GM18868 (cell line): ENCODE results near the gene HOPX.
"Not testable (repeated sequence)": the region's sequence is repeated elsewhere in the genome, so short reads cannot be mapped to it uniquely, and the experiment has no call there.

ENCODE experiments used
- ATAC-seq: cut with Tn5 transposase; IDR thresholded peaks from one replicate; pipeline ENCODE4 v1.9.1; 2021; ENCODE audit warnings: mild to moderate bottlenecking, moderate library complexity; ENCODE audit not compliant: unreplicated experiment

The HOPX gene

DNA sequence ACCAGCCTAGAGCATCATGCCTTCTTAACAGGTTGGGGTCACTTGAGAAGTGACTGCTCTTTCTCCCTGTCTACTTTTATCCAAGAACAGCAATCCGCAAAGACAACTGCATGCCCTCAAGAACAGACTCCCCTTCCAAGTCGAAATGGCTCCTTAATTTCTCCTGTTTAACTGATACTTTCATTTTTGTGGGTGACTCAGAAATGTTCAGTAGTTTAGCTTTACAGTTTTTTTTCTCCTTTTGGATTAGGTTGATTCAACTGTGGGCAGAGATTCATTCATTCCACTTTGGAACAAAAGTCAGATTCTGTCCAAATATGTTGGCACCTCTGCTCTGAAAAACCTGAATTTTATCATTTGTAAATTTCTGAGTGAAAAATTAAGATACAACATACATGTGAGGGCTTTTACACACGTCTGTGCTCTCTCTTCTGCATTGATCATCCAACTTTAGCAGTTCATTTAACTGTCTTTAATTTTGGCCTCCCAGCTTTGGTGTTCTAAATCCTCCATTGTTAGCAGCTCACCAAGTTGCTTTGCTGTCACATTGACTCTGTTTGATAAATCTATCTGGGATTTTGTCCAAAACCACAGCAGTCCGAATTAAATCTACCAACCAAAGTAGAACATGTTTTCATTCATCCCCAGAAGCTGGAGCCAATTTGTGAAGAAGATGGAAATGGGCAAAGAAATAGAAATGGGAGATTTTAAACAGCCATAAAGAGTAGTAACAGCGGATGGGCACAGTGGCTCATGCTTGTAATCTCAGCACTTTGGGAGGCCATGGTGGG is 50.0 kb downstream of the HOPX start:
- ATAC-seq = no peak

DNA sequence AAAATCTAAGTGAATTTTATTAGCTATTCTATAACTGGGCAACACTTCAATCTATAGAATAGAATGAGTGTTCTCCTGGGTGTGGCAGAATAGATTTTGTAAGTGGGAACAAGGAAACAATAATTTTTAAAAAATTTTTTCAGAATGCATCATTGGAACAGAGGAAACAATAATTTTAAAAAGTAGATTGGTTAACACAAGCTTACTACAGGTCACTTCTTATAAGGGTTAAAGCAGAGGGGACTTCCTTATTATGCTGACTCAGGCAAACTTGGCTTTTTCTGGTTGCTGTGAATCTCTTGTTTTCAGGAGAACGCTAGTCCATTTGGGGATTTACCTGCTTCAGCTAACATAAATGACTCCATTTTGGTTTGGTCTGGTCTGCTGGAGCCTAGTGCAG is 52.5 kb downstream of the HOPX start:
- ATAC-seq = no peak

DNA sequence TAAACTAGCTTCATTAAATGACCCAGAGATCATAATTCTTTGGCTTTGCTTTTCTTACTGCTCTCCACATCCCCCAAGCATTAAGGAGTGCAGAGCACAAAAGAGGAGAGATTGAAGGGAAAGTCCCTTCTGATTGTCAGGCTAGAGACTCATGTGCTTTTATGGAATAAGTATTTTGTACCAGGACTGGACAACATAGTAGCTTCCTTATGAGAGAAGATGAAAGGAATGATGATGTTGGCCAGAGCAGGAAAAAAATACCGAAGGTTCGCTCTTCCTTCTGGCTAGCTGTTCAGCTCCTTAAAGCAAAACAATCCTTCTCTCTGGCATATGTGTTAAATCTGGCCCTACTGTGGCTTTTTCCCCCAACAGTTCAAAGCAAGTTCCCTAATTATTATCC is 53.1 kb downstream of the HOPX start:
- ATAC-seq = no peak

DNA sequence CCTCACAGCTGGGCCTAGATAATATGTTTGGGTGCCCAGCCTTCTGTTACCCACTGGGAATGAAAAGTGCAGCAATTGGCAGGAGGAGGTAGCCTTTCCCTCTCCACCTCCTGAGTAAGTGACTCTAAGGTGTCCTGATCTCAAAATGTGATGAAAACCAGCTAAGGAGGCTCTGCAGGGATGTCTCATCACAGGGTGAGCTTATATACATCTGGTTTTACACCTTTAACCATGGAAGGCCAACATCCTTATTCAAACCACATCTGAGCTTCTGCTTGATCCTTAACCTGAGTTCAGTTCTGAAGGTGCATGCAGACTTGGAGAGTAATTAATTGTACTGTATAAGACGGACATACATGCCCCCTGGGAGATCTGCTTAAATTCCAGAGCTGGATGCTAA is 53.7 kb downstream of the HOPX start:
- no peak for ATAC-seq

DNA sequence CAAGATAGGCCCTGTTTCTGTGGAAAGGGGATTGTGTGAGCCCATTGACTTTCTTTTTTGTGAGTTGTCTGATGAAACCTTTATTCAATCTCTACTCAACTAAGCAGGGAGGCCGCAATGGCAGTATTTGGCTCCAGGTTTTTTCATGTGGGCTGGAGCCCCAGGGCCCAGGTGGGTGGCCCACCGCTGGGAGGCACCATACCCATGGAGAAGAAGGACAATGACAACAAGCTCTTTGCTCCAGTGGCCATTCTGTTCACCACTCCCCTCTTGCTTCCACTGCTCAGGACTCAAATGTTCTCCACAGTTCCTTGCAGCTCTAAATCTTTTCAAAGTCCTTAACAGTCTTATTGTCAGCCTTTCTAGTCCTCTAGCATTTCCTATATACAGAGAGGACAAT is 54.1 kb downstream of the HOPX start:
- no peak for ATAC-seq

DNA sequence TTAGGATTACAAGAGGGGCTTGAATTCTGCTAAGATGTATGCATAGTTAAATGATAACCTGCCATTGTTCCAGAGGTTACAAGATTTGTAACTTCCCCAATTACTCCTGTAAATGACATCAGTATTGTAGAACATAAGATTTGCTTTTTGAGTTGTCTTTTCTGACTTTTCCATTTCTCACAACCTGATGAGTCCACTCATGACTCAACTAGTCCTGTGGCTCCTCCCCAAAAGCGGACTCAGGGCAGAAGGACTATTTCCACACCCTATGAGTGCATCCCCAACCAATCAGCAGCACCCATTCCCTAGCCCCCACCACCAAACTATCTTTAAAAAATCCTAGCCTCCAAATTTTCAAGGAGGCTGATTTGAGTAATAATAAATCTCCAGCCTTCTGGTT is 54.7 kb downstream of the HOPX start:
- no peak for ATAC-seq

DNA sequence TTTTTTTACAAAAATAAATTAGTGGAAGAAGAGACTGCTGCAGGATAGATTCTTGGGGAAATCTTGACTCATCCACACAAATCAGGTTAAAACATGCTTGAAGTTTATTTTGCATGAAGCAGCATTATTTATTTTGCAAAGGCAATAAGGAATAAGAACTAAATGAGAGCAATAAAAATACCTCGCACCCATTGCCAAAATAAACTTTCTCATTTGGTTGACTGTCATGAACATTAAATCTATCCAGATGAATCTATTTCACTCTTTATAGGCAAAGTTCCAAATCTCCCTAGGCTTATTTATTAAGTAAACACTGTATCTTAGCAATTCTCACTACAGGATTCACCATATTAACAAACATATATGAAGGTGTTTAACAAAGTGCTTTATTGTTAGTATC is 58.9 kb downstream of the HOPX start:
- ATAC-seq = no peak

DNA sequence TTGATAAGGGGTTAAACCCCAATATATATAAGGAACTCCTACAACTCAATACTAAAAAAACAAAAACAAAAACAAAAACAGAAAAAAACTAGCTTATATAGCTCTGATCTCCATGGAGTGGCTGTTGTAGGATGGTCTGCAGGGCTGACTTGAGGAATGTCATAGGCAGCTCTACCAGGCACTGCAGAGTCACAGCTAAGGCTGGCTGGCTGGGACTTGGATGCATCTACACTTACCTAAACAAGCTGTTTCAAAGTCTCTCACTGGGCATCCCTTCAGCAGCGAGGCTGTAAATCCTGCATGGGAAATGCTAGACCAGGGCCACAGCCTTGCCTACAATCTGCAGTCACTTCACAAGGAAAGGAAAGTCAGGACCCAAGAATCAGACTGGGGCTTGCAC is 61.3 kb downstream of the HOPX start:
- no peak for ATAC-seq

DNA sequence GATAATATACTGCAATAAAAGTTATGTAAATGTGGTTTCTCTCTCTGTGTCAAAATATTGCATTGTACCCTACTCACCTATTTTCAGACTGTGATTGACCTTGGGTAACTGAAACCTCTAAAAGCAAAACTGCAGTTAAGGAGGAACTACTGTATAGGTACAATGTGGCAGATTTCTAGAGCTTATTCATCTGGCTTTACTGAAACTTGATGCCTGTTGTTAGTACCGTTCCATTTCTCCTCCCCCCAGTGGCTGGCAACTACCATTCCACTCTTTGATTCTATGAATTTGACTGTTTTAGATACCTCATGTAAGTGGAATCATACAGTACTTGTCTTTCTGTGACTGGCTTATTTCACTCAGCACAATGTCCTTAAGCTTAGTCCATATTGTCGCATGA is 61.9 kb downstream of the HOPX start:
- ATAC-seq = peak; percentile 68

DNA sequence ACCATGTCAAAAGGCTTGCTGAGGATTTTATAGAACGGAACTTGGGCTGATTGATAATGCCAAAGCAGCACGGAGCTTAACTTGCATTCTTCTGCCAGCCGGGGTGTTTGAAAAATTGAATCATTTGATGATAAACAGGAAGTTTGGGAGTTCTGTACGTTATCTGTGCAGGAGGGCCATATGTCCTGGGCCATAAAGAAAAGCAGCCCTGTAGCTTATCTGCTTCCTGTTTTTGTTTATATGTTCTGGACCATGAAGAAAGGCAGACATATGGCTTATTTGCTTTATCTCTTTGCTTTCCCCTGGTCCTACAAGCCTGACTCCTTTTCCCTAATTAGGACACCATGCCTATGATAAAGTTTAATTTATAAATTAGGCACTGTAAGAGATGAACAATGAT is 62.4 kb downstream of the HOPX start:
- ATAC-seq = no peak

DNA sequence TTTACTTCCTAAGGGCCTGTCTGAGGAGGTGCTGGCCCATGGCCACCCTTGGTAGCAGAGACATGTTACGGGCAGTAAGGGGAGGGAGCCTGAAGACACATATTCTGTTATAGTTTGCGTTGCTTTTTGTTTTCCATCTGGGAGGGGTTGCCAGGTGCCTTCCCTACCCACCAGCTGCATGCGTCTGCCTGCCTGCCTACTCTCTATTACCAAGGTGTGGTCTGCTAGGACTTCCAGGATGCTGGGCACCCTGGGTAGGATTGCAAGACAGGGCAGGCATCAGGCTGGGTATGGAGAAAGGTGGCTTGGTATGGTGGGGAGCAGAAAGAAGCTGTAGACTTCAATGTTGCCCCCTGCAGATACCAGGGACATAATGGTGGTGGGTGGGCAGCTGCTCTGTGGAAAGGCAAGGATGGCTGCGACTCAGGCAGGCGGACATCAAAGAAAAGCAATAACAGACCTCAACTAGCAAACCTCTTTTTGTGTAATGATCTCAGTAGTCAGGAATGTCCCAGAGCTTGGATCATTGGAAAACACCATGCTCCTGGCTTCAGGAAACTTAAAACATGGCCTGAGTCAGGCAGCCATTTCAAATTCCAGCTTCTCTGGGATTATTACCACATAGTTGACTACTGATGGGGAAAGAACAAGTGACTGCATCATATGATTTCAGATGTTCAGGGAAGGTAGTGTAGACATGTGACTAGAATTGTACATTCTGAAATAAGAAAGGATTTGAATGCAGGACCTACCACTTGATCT is 67.8 kb downstream of the HOPX start:
- ATAC-seq = no peak

DNA sequence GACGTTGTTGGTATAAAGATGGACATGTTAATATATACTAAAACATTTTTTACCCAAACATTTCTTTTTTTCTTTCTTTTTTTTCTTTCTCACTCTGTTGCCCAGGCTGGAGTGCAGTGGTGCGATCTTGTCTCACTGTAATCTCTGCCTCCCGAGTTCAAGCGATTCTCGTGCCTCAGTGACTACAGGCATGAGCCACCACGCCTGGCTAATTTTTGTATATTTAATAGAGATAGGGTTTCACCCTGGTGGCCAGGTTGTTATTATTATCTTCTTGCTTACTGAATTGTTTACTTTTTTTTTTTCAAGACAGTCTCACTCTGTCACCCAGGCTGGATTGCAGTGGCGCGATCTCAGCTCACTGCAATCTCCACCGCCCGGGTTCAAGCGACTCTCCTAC is 68.8 kb downstream of the HOPX start:
- ATAC-seq = no peak

DNA sequence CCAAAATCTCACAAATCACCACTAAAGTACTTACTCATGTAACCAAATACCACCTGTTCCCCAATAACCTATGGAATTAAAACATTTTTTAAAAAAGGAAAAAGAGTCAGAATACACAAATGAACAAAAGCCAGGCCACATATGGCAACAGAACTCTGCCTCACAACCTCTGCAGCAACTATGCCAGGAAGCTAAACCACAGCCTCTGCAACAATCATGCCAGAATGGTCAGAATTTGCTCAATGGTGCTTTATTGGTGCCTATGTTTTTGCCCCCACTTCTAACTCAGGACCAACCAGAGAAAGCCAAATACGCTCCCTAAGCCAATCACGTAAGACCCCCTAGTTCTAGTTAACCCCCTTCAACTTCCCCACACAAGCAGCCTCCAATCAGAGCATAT is 69.6 kb downstream of the HOPX start:
- no peak for ATAC-seq

DNA sequence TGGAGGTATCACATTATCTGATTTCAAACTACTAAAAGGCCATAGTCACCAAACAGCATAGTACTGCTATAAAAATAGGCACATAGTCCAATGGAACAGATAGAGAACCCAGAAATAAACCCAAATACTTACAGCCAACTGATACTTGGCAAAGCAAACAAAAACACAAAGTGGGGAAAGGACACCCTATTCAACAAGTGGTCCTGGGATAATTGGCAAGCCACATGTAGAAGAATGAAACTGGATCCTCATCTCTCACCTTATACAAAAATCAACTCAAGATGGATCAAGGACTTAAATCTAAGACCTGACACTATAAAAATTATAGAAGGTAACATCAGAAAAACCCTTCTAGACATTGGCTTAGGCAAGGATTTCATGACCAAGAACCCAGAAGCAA is 70.9 kb downstream of the HOPX start:
- ATAC-seq = not testable (repeated sequence)

DNA sequence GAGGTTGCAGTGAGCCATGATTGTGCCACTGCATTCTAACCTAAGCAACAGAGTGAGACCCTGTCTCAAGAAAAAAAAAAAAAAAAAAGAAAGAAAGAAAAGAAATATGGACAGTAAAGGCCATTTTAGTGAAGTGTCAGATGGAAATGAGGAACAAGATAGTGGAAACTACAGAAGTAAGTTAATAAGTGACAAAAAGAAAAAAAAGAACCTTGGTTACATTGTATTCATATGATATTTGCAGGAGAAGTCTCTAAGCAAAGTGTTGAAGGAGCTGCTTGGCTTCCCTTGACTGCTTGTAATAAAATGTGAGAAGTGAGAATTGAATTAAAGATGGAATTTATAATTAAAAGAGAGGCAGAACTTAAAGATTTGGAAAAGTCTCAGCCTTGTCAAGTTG is 73.2 kb downstream of the HOPX start:
- no peak for ATAC-seq

DNA sequence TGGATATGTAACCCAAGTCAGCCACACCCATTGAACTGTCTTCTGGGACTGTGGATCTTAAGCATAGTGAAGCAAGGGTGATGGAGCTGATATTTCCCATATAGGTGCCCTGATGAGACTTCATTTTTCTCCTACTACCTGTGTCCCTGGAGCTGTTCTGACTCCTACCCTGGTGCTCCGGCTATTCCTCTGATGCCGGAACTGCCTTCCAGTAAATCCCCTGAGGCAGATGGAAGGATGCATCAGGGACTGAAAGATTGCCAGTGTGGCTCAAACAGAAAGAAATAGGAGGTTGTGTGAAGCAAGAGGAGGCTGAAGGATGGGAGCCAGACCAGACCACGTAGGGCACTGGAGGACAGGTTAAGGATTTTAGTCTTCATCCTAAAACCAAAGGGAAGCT is 74.7 kb downstream of the HOPX start:
- no peak for ATAC-seq

DNA sequence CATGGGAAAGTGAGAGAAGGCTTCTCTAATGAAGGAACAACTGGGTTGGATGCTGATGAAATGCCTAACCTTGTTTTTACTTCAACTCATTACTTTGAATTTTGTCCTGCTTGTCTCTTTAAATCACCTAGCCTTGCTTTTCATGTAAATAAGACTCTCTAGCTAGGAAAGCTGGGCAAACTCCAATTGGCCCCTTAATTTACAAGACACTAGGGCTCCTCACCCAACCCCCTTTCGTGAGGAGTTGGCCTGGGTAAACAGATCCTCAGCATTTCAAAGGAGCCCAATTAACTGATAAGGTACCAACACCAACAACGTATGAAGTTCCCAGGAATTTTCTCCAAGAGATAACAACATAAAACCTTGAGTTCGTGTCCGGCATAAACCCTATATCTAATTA is 75.6 kb downstream of the HOPX start:
- ATAC-seq = not testable (repeated sequence)

DNA sequence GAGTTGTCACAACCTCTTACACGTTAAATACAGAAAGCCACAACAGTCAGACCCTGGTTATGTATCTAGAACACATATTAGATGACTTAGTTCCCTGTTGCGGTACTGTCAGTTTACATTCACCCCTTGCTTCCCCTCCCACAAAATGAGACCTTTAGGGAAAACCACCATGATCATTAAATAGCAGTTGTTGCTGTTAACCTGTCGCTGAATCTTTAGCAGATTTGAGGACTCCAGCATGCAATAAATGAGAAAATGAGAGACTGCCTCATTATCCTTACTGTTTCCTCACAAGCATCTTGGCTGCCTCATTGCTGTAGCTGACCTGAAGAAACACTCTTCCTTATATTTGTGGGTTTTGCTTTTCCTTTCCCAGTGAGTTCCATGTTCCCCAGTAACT is 77.8 kb downstream of the HOPX start:
- ATAC-seq = no peak
